T-helper 17 cell (primary cell): Measurements from ENCODE around the gene PLCL2. TPM values are rescaled to one million over a fixed set of nuclear protein-coding genes. Genes with fewer than 3 reads are reported as not detected.

Experiments
- ATAC-seq: fragments of 150-1000 bp; cut with Tn5 transposase; 2 replicates; pipeline ENCODE4 v1.10.0; 2021; ENCODE audit warnings: mild to moderate bottlenecking, moderate library complexity
- DNase-seq, 3 donors: peaks; one replicate each; pipeline versions ENCODE4 v3.0.0 to v3.0.0-alpha.2; 2020 to 2021
- H3K9me3 ChIP-seq: one replicate; pipeline ENCODE4 v1.7.0; 2013; ENCODE audit warnings: low read length, mild to moderate bottlenecking; ENCODE audit not compliant: control insufficient read depth, poor library complexity, severe bottlenecking
- H3K27ac Mint-ChIP-seq: one replicate; pipeline ENCODE4 v1.8.0; 2022; ENCODE audit warnings: mild to moderate bottlenecking, moderate library complexity, mixed read lengths
- H3K27me3 Mint-ChIP-seq: one replicate; pipeline ENCODE4 v1.8.0; 2022; ENCODE audit warnings: mixed read lengths
- H3K36me3 Mint-ChIP-seq: one replicate; pipeline ENCODE4 v1.8.0; 2022; ENCODE audit warnings: low read depth, mixed read lengths
- H3K4me1 Mint-ChIP-seq: one replicate; pipeline ENCODE4 v1.8.0; 2022; ENCODE audit warnings: mild to moderate bottlenecking, mixed read lengths
- H3K4me3 Mint-ChIP-seq: one replicate; pipeline ENCODE4 v1.8.0; 2022; ENCODE audit warnings: mild to moderate bottlenecking, moderate library complexity, mixed read lengths
- total RNA-seq, 4 donors: library from RNA in 2 of 4; stranded (reverse) in 2 of 4; gene quantifications; one replicate each; pipeline ENCODE4 v1.2.3 and lab custom pipeline; 2022 to 2026

PLCL2 gene
- total RNA-seq, 2 donors from 2014 or later: 53.5 to 55.3 TPM

GRCh38 chr3:16871915-16872842, 12.6 kb upstream of the PLCL2 start:
- H3K36me3 Mint-ChIP-seq: peaks cover 6% of the 10 kb centered on the region
- H3K4me3 Mint-ChIP-seq: no peak overlapping the region
- H3K27me3 Mint-ChIP-seq: peaks cover 16% of the 10 kb centered on the region
- no peaks in the 10 kb centered on the region for H3K9me3 ChIP-seq
- no peak overlapping the region for H3K27ac Mint-ChIP-seq
- ATAC-seq (no peak), DNase-seq (no peak)
- H3K4me1 Mint-ChIP-seq: peaks cover 2% of the 10 kb centered on the region

GRCh38 chr3:16873872-16874271, 10.9 kb upstream of the PLCL2 start:
- Mint-ChIP-seq H3K27me3 (peaks cover 16% of the 10 kb centered on the region), H3K36me3 (peaks cover 12% of the 10 kb centered on the region), H3K4me1 (peaks cover 2% of the 10 kb centered on the region), H3K27ac (no peak overlapping the region), H3K4me3 (no peak overlapping the region)
- ATAC-seq (no peak), DNase-seq (no peak)
- no peaks in the 10 kb centered on the region for H3K9me3 ChIP-seq

GRCh38 chr3:16875876-16876550, 8.7 kb upstream of the PLCL2 start:
- H3K4me1 Mint-ChIP-seq: peaks cover 2% of the 10 kb centered on the region
- peaks cover 12% of the 10 kb centered on the region for H3K36me3 Mint-ChIP-seq
- peaks cover 16% of the 10 kb centered on the region for H3K27me3 Mint-ChIP-seq
- H3K27ac Mint-ChIP-seq: no peak overlapping the region
- ATAC-seq (no peak), DNase-seq (no peak)
- no peak overlapping the region for H3K4me3 Mint-ChIP-seq
- no peaks in the 10 kb centered on the region for H3K9me3 ChIP-seq

- H3K4me1 Mint-ChIP-seq: peaks cover 4% of the 10 kb centered on the region
- DNase-seq: no peak
- H3K9me3 ChIP-seq: no peaks in the 10 kb centered on the region
- H3K36me3 Mint-ChIP-seq: peaks cover 9% of the 10 kb centered on the region
- no peak for ATAC-seq
- no peak overlapping the region for H3K27ac Mint-ChIP-seq
- H3K27me3 Mint-ChIP-seq: peaks cover 8% of the 10 kb centered on the region
- no peak overlapping the region for H3K4me3 Mint-ChIP-seq
Observed at GRCh38 chr3:16877505-16877904, 7.2 kb upstream of the PLCL2 start.

GRCh38 chr3:16877911-16878310, 6.8 kb upstream of the PLCL2 start:
- H3K4me1 Mint-ChIP-seq: peaks cover 5% of the 10 kb centered on the region
- H3K4me3 Mint-ChIP-seq: no peak overlapping the region
- no peaks in the 10 kb centered on the region for H3K9me3 ChIP-seq
- H3K36me3 Mint-ChIP-seq: peaks cover 8% of the 10 kb centered on the region
- H3K27me3 Mint-ChIP-seq: peaks cover 4% of the 10 kb centered on the region
- no peak overlapping the region for H3K27ac Mint-ChIP-seq
- DNase-seq (no peak), ATAC-seq (no peak)

- DNase-seq (no peak), ATAC-seq (no peak)
- Mint-ChIP-seq H3K27me3 (no peaks in the 10 kb centered on the region), H3K27ac (peak overlapping the region; percentile 77), H3K4me1 (peaks cover 17% of the 10 kb centered on the region), H3K4me3 (peak overlapping the region; percentile 82), H3K36me3 (peaks cover 6% of the 10 kb centered on the region)
- H3K9me3 ChIP-seq: no peaks in the 10 kb centered on the region
Observed at GRCh38 chr3:16881896-16882630, 2.7 kb upstream of the PLCL2 start.

- Mint-ChIP-seq H3K4me3 (peak overlapping the region; percentile 98), H3K4me1 (peaks cover 23% of the 10 kb centered on the region), H3K27ac (peak overlapping the region; percentile 77), H3K36me3 (peaks cover under 1% of the 10 kb centered on the region), H3K27me3 (no peaks in the 10 kb centered on the region)
- no peak for ATAC-seq
- no peak for DNase-seq
- H3K9me3 ChIP-seq: no peaks in the 10 kb centered on the region
Observed at GRCh38 chr3:16883057-16883722, 1.6 kb upstream of the PLCL2 start.

GRCh38 chr3:16883723-16884083, 1.1 kb upstream of the PLCL2 start:
- H3K9me3 ChIP-seq: no peaks in the 10 kb centered on the region
- ATAC-seq (no peak), DNase-seq (no peak)
- H3K36me3 Mint-ChIP-seq: no peaks in the 10 kb centered on the region
- peak overlapping the region; percentile 98 for H3K4me3 Mint-ChIP-seq
- no peaks in the 10 kb centered on the region for H3K27me3 Mint-ChIP-seq
- peak overlapping the region; percentile 77 for H3K27ac Mint-ChIP-seq
- peaks cover 25% of the 10 kb centered on the region for H3K4me1 Mint-ChIP-seq

- H3K9me3 ChIP-seq: no peaks in the 10 kb centered on the region
- Mint-ChIP-seq H3K27ac (peak overlapping the region; percentile 97), H3K4me3 (peak overlapping the region; percentile 98), H3K27me3 (no peaks in the 10 kb centered on the region), H3K36me3 (no peaks in the 10 kb centered on the region), H3K4me1 (peaks cover 30% of the 10 kb centered on the region)
- ATAC-seq (peak; percentile 54), DNase-seq (peak; percentile 63 to 69 (median 67))
Observed at GRCh38 chr3:16884084-16884747, 539 bp upstream of the PLCL2 start.

- H3K36me3 Mint-ChIP-seq: no peaks in the 10 kb centered on the region
- H3K27me3 Mint-ChIP-seq: no peaks in the 10 kb centered on the region
- peaks cover 43% of the 10 kb centered on the region for H3K4me1 Mint-ChIP-seq
- DNase-seq (no peak), ATAC-seq (peak; percentile 38)
- H3K9me3 ChIP-seq: no peaks in the 10 kb centered on the region
- H3K4me3 Mint-ChIP-seq: peak overlapping the region; percentile 98
- H3K27ac Mint-ChIP-seq: peak overlapping the region; percentile 97
Observed at GRCh38 chr3:16885593-16886302, 993 bp downstream of the PLCL2 start.

GRCh38 chr3:16886303-16886683, 1.5 kb downstream of the PLCL2 start:
- H3K36me3 Mint-ChIP-seq: no peaks in the 10 kb centered on the region

GRCh38 chr3:16887130-16887529, 2.4 kb downstream of the PLCL2 start:
- H3K27ac Mint-ChIP-seq: peak overlapping the region; percentile 97
- H3K27me3 Mint-ChIP-seq: no peaks in the 10 kb centered on the region
- no peaks in the 10 kb centered on the region for H3K9me3 ChIP-seq
- peaks cover 53% of the 10 kb centered on the region for H3K4me1 Mint-ChIP-seq
- no peak for DNase-seq
- peak overlapping the region; percentile 98 for H3K4me3 Mint-ChIP-seq
- ATAC-seq: no peak
- H3K36me3 Mint-ChIP-seq: no peaks in the 10 kb centered on the region

More at GRCh38 chr3:16886303-16886683, 1.5 kb downstream of the PLCL2 start:
- no peak for DNase-seq
- Mint-ChIP-seq H3K4me3 (peak overlapping the region; percentile 98), H3K27ac (peak overlapping the region; percentile 97), H3K4me1 (peaks cover 48% of the 10 kb centered on the region), H3K27me3 (no peaks in the 10 kb centered on the region)
- no peaks in the 10 kb centered on the region for H3K9me3 ChIP-seq
- peak; percentile 4 for ATAC-seq
